Measurements from ENCODE around the gene NBEA. TPM values are rescaled to one million over a fixed set of nuclear protein-coding genes. Genes with fewer than 3 reads are reported as not detected.

NBEA gene, protein sequence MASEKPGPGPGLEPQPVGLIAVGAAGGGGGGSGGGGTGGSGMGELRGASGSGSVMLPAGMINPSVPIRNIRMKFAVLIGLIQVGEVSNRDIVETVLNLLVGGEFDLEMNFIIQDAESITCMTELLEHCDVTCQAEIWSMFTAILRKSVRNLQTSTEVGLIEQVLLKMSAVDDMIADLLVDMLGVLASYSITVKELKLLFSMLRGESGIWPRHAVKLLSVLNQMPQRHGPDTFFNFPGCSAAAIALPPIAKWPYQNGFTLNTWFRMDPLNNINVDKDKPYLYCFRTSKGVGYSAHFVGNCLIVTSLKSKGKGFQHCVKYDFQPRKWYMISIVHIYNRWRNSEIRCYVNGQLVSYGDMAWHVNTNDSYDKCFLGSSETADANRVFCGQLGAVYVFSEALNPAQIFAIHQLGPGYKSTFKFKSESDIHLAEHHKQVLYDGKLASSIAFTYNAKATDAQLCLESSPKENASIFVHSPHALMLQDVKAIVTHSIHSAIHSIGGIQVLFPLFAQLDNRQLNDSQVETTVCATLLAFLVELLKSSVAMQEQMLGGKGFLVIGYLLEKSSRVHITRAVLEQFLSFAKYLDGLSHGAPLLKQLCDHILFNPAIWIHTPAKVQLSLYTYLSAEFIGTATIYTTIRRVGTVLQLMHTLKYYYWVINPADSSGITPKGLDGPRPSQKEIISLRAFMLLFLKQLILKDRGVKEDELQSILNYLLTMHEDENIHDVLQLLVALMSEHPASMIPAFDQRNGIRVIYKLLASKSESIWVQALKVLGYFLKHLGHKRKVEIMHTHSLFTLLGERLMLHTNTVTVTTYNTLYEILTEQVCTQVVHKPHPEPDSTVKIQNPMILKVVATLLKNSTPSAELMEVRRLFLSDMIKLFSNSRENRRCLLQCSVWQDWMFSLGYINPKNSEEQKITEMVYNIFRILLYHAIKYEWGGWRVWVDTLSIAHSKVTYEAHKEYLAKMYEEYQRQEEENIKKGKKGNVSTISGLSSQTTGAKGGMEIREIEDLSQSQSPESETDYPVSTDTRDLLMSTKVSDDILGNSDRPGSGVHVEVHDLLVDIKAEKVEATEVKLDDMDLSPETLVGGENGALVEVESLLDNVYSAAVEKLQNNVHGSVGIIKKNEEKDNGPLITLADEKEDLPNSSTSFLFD (N-terminal part only)
- 1.5 and 4.0 TPM in 2 replicates for total RNA-seq

DNA sequence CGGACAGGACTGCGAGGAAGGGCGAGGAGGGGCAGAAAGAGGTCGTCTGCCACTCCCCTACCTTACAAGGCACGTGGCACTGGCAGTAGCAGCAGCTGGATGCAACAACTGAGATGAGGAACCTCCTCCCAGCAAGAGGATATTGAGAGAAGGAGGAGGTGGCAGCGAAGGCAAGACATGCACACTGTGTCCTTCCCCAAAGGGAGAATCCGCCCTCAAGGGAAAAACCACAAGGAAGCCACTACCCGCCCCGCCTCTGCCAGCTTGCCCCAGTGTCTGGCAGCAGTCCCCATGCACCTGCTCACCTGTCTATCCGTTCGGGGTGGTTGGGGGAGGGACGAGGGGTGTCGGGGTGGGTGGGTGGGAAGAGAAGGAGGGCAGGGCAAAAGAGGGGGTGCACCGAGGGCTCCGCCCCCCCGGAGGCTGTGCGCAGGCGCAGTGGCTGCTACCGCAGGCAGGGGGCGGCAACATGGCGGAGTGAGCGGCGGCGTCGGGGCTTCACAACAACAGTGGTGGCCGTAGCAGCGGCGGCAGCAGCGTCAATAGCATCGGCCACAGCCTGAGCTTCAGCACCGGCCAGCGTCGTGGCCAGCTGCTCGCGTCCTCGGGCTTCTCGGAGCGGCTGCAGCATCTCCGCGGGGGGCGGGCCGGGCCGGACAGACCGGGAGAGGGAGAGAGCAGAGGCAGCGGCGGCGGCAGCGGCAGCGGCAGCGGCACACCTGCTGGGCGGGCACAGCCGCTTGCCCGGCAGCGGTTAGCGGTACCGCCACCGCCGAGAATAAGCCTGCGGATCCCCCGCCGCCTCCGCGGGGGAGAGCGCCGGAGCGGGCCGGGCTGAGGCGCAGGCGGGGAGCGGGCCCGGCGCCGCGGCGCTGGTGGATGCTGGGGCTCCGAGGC, at the start of gene NBEA:
Gene NBEA (plus strand): TSS at position 436 of the 897 bp plus-strand sequence. CDS start 551 bp downstream, outside the sequence.

DNA sequence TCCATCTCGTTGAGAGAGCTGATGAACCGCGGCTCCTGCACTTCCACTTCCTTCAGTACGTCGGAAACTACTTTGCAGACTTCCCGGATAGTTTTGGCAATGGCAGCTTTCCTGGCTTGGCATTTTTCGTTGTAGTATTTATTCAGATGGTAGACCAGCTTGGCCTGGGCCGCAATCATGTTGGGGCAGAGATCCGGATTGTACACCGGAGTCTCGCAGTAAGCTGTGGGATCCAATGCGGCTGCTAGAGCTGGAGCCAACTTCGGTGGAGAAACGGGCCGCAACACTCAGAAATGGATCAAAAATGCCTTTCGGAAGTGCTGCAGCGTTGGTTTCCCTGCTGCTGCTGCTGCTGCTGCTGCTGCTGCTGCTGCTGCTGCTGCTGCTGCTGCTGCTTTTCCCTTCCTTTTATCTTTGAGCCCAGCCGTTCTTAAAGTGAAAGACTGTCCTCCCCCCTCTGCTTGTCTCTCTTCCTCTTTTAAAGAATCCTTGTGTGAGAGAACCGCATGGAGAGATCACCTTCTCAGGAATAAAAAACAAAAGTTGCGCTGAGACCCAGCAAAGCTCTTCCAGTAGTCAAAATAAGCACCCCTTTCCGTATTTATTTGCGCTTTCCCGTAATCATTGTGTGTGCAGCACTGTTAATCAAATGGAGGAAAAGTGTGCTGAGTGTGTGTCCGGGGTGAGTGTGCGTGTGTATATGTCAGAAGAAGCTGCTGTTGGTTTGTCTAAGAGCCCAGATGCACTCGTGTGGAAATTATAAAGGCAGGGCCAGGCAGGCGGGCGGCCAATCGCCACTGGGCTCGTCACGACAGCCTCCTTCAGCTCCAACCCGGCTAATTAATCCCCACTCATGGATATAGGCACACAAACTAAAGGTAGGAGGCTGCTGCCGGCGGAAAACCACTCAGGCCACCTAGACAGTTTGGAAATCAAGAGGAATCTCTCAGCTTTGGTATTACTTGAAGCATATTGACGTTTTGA, 534.2 kb downstream of the NBEA start, which contains the start of gene MAB21L1:
Gene MAB21L1 (minus strand): TSS at position 730 of the 984 bp plus-strand sequence. CDS start 551 bp downstream, at position 179.

All from bladder microvascular endothelial cell (primary cell).